OCI-LY1 (cell line): Measurements from ENCODE around the gene CLEC17A.

Experiments
- EZH2 ChIP-seq: fragments of 200-600 bp; sonication (generic), shearing (Covaris generic); IDR thresholded peaks from 2 replicates; pipeline ENCODE4 v1.8.0; 2017; ENCODE audit warnings: borderline replicate concordance, mixed run types, mild to moderate bottlenecking, antibody characterized with exemption, low read length, moderate library complexity, mixed read lengths
- TF ChIP-seq, protein P1 (sequence below): fragments of 200-600 bp; sonication (generic), shearing (Covaris generic); IDR thresholded peaks from 2 replicates; pipeline ENCODE4 v1.5.1; 2017; ENCODE audit warnings: mild to moderate bottlenecking, antibody characterized with exemption, low read length, moderate library complexity, mixed read lengths

DNA sequence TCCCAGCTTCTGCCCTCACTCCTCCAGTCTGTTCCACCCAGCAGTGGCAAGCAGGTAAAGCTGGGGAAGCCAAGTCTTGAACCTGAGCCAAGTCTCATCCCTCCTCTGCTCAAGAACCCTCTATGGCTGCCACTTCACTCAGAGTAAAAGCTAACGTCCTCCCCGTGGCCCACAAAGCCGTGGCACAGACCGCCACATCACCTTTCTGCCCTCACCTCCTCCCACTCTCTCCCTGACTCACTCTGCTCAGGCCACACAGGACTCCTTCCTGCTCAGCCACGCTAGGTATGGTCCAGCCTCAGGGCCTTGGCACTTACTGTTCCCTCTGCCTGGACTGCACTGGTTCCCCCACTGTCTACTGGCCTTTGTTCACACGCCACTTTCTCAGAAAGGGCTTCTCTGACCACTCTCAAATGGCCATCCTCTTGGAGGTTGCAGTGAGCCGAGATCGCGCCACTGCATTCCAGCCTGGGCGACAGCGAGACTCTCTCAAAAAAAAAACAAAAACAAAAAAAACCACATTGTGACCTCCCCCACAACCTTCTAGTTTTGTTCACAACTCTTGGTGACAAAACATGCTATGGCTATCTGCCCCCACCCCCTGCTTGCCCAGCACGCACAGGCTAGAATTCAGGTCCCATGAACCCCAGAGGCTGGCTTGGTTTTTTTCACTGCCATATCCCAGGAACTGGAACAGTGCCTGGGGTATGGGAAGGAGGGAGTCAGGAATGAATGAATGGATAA, 26.8 kb upstream of the CLEC17A start:
- TF ChIP-seq, protein P1, sequence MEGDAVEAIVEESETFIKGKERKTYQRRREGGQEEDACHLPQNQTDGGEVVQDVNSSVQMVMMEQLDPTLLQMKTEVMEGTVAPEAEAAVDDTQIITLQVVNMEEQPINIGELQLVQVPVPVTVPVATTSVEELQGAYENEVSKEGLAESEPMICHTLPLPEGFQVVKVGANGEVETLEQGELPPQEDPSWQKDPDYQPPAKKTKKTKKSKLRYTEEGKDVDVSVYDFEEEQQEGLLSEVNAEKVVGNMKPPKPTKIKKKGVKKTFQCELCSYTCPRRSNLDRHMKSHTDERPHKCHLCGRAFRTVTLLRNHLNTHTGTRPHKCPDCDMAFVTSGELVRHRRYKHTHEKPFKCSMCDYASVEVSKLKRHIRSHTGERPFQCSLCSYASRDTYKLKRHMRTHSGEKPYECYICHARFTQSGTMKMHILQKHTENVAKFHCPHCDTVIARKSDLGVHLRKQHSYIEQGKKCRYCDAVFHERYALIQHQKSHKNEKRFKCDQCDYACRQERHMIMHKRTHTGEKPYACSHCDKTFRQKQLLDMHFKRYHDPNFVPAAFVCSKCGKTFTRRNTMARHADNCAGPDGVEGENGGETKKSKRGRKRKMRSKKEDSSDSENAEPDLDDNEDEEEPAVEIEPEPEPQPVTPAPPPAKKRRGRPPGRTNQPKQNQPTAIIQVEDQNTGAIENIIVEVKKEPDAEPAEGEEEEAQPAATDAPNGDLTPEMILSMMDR: no peak
- TF ChIP-seq EZH2: no peak
